IMR-90 (cell line): ENCODE results near the gene NUP210. TPM values are rescaled to one million over a fixed set of nuclear protein-coding genes. Genes with fewer than 3 reads are reported as not detected.

Experiments
- ATAC-seq: fragments of 200-7000 bp; cut with Tn5 transposase; 2 replicates; pipeline ENCODE4 v1.9.1; 2020; ENCODE audit warnings: low read depth, mild to moderate bottlenecking, moderate library complexity
- BruUV-seq: library from RNA; stranded (reverse); fragments of 400-500 nt; replicated peaks from 2 replicates; lab custom pipeline; 2021; lab: Mats Ljungman, UMichigan
- CTCF ChIA-PET: fragments of 300-600 bp; formaldehyde crosslinking; extraction: SDS; loops from one replicate; lab custom pipeline; 2021; ENCODE audit warnings: antibody characterized with exemption; lab: Yijun Ruan, JAX
- POLR2A ChIA-PET: fragments of 300-600 bp; sonication (Branson Sonifier 250); formaldehyde crosslinking; loops from one replicate; lab custom pipeline; 2022; ENCODE audit warnings: antibody characterized with exemption; ENCODE audit not compliant: unreplicated experiment; lab: Charles Lee
- DNase-seq: peaks from one replicate; pipeline ENCODE4 v3.0.0; 2013
- H2AFZ ChIP-seq: replicated peaks from 2 replicates; pipeline ENCODE3; 2013; ENCODE audit warnings: low read length, mild to moderate bottlenecking; ENCODE audit not compliant: poor library complexity
- H2AK5ac ChIP-seq: 2 replicates; pipeline ENCODE4 v1.6.1; 2013; ENCODE audit warnings: low read depth, low read length, inconsistent platforms
- H2AK9ac ChIP-seq: replicated peaks from 2 replicates; pipeline ENCODE3; 2013; ENCODE audit warnings: mild to moderate bottlenecking, low read depth, low read length, moderate library complexity; ENCODE audit not compliant: poor library complexity
- H2BK120ac ChIP-seq: 2 replicates; pipeline ENCODE4 v1.6.1; 2013; ENCODE audit warnings: low read depth, low read length, inconsistent platforms
- H2BK15ac ChIP-seq: 3 replicates; pipeline ENCODE4 v1.6.1; 2013; ENCODE audit warnings: low read depth, low read length, inconsistent platforms
- H2BK20ac ChIP-seq: 2 replicates; pipeline ENCODE4 v1.6.1; 2013; ENCODE audit warnings: low read depth, mild to moderate bottlenecking, inconsistent platforms, low read length, moderate library complexity
- H2BK5ac ChIP-seq: 2 replicates; pipeline ENCODE4 v1.6.1; 2013; ENCODE audit warnings: mild to moderate bottlenecking, low read depth, low read length, inconsistent platforms; ENCODE audit not compliant: poor library complexity, severe bottlenecking
- H3K14ac ChIP-seq: replicated peaks from 2 replicates; pipeline ENCODE4 v1.6.1; 2013; ENCODE audit warnings: low read depth, low read length, inconsistent platforms
- H3K18ac ChIP-seq: 2 replicates; pipeline ENCODE4 v1.6.1; 2013; ENCODE audit warnings: low read depth, low read length, control low read depth
- H3K23ac ChIP-seq: 2 replicates; pipeline ENCODE4 v1.6.1; 2013; ENCODE audit warnings: low read depth, low read length, inconsistent platforms
- H3K27ac ChIP-seq: 2 replicates; pipeline ENCODE4 v1.5.1; 2013; ENCODE audit warnings: mild to moderate bottlenecking, control low read depth, low read length; ENCODE audit not compliant: insufficient read depth
- H3K27me3 ChIP-seq: 2 replicates; pipeline ENCODE4 v1.6.1; 2013; ENCODE audit warnings: low read length; ENCODE audit not compliant: control insufficient read depth, insufficient read depth
- H3K36me3 ChIP-seq: 2 replicates; pipeline ENCODE4 v1.6.1; 2013; ENCODE audit warnings: low read length, mixed read lengths; ENCODE audit not compliant: control insufficient read depth, insufficient read depth
- H3K4ac ChIP-seq: 2 replicates; pipeline ENCODE4 v1.6.1; 2013; ENCODE audit warnings: low read depth, low read length, inconsistent platforms
- H3K4me1 ChIP-seq: 2 replicates; pipeline ENCODE4 v1.6.1; 2013; ENCODE audit warnings: low read length, mixed read lengths; ENCODE audit not compliant: control insufficient read depth, insufficient read depth
- H3K4me2 ChIP-seq: 2 replicates; pipeline ENCODE4 v1.6.1; 2013; ENCODE audit warnings: low read depth, mild to moderate bottlenecking, control low read depth, low read length, moderate library complexity
- H3K4me3 ChIP-seq: 2 replicates; pipeline ENCODE4 v1.5.1; 2013; ENCODE audit warnings: low read depth, mild to moderate bottlenecking, control low read depth, low read length, moderate library complexity; ENCODE audit not compliant: insufficient read depth
- H3K56ac ChIP-seq: 2 replicates; pipeline ENCODE4 v1.6.1; 2013; ENCODE audit warnings: low read length, inconsistent platforms; ENCODE audit not compliant: insufficient read depth; ENCODE audit errors: extremely low read depth
- H3K79me1 ChIP-seq, 2 experiments: 2 replicates each; pipeline ENCODE4 v1.6.1; 2013; ENCODE audit warnings: low read length in 2 of 2, inconsistent platforms in 1 of 2, low read depth in 1 of 2
- H3K9ac ChIP-seq: 2 replicates; pipeline ENCODE4 v1.6.1; 2013; ENCODE audit warnings: low read depth, low read length, control low read depth
- H3K9me1 ChIP-seq: 2 replicates; pipeline ENCODE4 v1.6.1; 2013; ENCODE audit warnings: low read length, inconsistent platforms; ENCODE audit not compliant: insufficient read depth
- H3K9me3 ChIP-seq: 2 replicates; pipeline ENCODE4 v1.6.1; 2013; ENCODE audit warnings: low read length; ENCODE audit not compliant: control insufficient read depth, insufficient read depth
- H4K20me1 ChIP-seq: 2 replicates; pipeline ENCODE4 v1.6.1; 2013; ENCODE audit warnings: low read length, inconsistent platforms; ENCODE audit not compliant: insufficient read depth
- H4K5ac ChIP-seq: 2 replicates; pipeline ENCODE4 v1.6.1; 2013; ENCODE audit warnings: mild to moderate bottlenecking, low read depth, low read length, control low read depth
- H4K8ac ChIP-seq, 2 experiments: 2 replicates each; pipeline ENCODE4 v1.6.1; 2013; ENCODE audit warnings: low read depth in 2 of 2, low read length in 2 of 2, control low read depth in 1 of 2, inconsistent platforms in 1 of 2
- H4K91ac ChIP-seq: 2 replicates; pipeline ENCODE4 v1.6.1; 2013; ENCODE audit warnings: low read depth, low read length, inconsistent platforms; ENCODE audit not compliant: insufficient read depth
- CEBPB ChIP-seq: IDR thresholded peaks from 2 replicates; pipeline ENCODE4 v1.6.1; 2012; ENCODE audit warnings: low read depth, low read length, improper control_type of control experiment
- FOS ChIP-seq: fragments of 150-350 bp; IDR thresholded peaks from 2 replicates; pipeline ENCODE4 v1.6.1; 2016; ENCODE audit warnings: low read depth, low read length
- RAD21 ChIP-seq: IDR thresholded peaks from 2 replicates; pipeline ENCODE4 v1.6.1; 2012; ENCODE audit warnings: low read length, improper control_type of control experiment
- WGBS, 2 experiments: methylation state at CpG; one replicate each; pipeline versions ENCODE4 v1.1.5 to v1.1.7; 2013; ENCODE audit warnings: missing lambda C conversion rate in 2 of 2; ENCODE audit not compliant: insufficient read length in 1 of 2; ENCODE audit errors: extremely low coverage in 2 of 2; 5-methylcytosine and 5-hydroxymethylcytosine counted together
- dilution Hi-C: fragments of 300-500 bp; cut with HindIII; formaldehyde crosslinking; loops from one replicate; pipeline ENCODE4 v1.14.3; 2018; ENCODE audit warnings: low sequenced_read_pairs; ENCODE audit not compliant: unreplicated experiment
- in situ Hi-C: fragments of 300-500 bp; cut with MboI; formaldehyde crosslinking; loops from 3 replicates; pipeline ENCODE4 v1.14.3; 2019; ENCODE audit warnings: low sequenced_read_pairs, inconsistent platforms, mixed read lengths
- intact Hi-C: fragments of 100-400 bp; cut with micrococcal nuclease; formaldehyde crosslinking; loops from 2 replicates; pipeline ENCODE4 v1.10.0; 2022
- polyA plus RNA-seq, 3 experiments: library from polyadenylated mRNA; depleted of rRNA; stranded (reverse); fragments of >200 nt; gene quantifications; 2 replicates each; pipeline ENCODE4 v1.2.3, GENCODE V29; 2012; ENCODE audit warnings: low replicate concordance in 1 of 3
- total RNA-seq: library from RNA; depleted of rRNA; stranded (reverse); fragments of >200 nt; gene quantifications from 2 replicates; pipeline ENCODE4 v1.2.3, GENCODE V29; 2012
- TF ChIP-seq, protein P1 (sequence below): fragments of 150-350 bp; IDR thresholded peaks from 2 replicates; pipeline ENCODE4 v1.6.1; 2017; ENCODE audit warnings: mild to moderate bottlenecking, antibody characterized with exemption, low read length, low read depth
- TF ChIP-seq, protein P2 (sequence below): conservative IDR thresholded peaks from 2 replicates; pipeline ENCODE4 v1.5.1; 2012; ENCODE audit warnings: mild to moderate bottlenecking, low read depth, low read length, improper control_type of control experiment

NUP210 gene
- total and polyA plus RNA-seq, 2 of the 4 experiments (the other 2 are of a cell fraction) = under 0.01 to 0.03 TPM

DNA sequence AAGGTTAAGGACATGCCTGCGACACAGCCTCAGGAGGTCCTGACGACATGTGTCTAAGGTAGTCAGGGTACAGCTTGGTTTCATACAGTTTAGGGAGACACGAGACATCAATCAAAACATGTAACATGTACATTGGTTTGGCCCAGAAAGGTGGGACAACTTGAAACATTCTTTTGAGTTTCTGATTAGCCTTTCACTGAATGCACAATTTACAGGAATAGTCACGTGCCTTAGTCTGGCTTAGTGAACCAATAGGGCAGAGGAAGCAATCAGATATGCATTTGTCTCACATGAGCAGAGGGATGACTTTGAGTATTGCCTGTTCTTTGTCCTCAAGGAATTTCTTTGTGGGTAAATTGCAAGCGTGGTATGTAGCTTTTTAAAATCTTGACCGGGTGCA is 35.5 kb upstream of the NUP210 start:
- H3K4me3 ChIP-seq = no peak overlapping the region
- H3K79me1 ChIP-seq = no peaks in the 10 kb centered on the region
- no peak overlapping the region for H4K91ac ChIP-seq
- intact Hi-C loops (loop anchor here (10.0 kb wide), 1 partner anchor 151 kb away; no protein-coding TSS in a partner anchor), dilution Hi-C loops (no loop called here), in situ Hi-C loops (no loop called here)
- H3K9ac ChIP-seq = no peak overlapping the region
- no peak overlapping the region for H2AFZ ChIP-seq
- H4K8ac ChIP-seq = no peak overlapping the region
- H3K4me1 ChIP-seq = peaks cover 3% of the 10 kb centered on the region; the same call in 1 of the 2 replicates
- H3K18ac ChIP-seq = no peak overlapping the region
- no peak overlapping the region for H2BK120ac ChIP-seq
- H2AK5ac ChIP-seq = no peak overlapping the region
- no peak for DNase-seq
- no peaks in the 10 kb centered on the region for H3K36me3 ChIP-seq
- H3K23ac ChIP-seq = no peak overlapping the region
- H3K27me3 ChIP-seq = peaks cover 11% of the 10 kb centered on the region
- POLR2A ChIA-PET = no interaction called here
- TF ChIP-seq, protein P1, sequence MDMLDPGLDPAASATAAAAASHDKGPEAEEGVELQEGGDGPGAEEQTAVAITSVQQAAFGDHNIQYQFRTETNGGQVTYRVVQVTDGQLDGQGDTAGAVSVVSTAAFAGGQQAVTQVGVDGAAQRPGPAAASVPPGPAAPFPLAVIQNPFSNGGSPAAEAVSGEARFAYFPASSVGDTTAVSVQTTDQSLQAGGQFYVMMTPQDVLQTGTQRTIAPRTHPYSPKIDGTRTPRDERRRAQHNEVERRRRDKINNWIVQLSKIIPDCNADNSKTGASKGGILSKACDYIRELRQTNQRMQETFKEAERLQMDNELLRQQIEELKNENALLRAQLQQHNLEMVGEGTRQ = peak; percentile 10; the same call in 1 of the 2 replicates
- TF ChIP-seq CEBPB (no peak), RAD21 (no peak), FOS (no peak)
- TF ChIP-seq, protein P2, sequence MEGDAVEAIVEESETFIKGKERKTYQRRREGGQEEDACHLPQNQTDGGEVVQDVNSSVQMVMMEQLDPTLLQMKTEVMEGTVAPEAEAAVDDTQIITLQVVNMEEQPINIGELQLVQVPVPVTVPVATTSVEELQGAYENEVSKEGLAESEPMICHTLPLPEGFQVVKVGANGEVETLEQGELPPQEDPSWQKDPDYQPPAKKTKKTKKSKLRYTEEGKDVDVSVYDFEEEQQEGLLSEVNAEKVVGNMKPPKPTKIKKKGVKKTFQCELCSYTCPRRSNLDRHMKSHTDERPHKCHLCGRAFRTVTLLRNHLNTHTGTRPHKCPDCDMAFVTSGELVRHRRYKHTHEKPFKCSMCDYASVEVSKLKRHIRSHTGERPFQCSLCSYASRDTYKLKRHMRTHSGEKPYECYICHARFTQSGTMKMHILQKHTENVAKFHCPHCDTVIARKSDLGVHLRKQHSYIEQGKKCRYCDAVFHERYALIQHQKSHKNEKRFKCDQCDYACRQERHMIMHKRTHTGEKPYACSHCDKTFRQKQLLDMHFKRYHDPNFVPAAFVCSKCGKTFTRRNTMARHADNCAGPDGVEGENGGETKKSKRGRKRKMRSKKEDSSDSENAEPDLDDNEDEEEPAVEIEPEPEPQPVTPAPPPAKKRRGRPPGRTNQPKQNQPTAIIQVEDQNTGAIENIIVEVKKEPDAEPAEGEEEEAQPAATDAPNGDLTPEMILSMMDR = no peak
- no peak for ATAC-seq
- no peak overlapping the region for H3K4me2 ChIP-seq
- no peak overlapping the region for H3K14ac ChIP-seq
- no peak overlapping the region for H2AK9ac ChIP-seq
- H2BK5ac ChIP-seq = no peak overlapping the region
- no peaks in the 10 kb centered on the region for H3K9me3 ChIP-seq
- BruUV-seq = no TSS peak
- H3K56ac ChIP-seq = no peak overlapping the region
- no peak overlapping the region for H3K27ac ChIP-seq
- H3K4ac ChIP-seq = no peak overlapping the region
- H2BK20ac ChIP-seq = no peak overlapping the region
- H2BK15ac ChIP-seq = no peak overlapping the region
- WGBS, 2 experiments = 66% methylated on average over 3 of the region's 6 CpGs; no CpG with 5 or more reads in 1 of the 2 experiments
- H4K20me1 ChIP-seq = no peaks in the 10 kb centered on the region
- H4K5ac ChIP-seq = no peak overlapping the region
- CTCF ChIA-PET = interaction anchor here (1.4 kb wide), 1 partner anchor 364 kb away, joined by 4 read pairs; no protein-coding TSS in a partner anchor
- H3K9me1 ChIP-seq = no peaks in the 10 kb centered on the region
